Esophagus squamous epithelium (tissue), 5 donors: ENCODE measurements around the gene RET. TPM values are rescaled to one million over a fixed set of nuclear protein-coding genes. Genes with fewer than 3 reads are reported as not detected.

ENCODE experiments used
- DNase-seq: peaks from one replicate; lab custom pipeline; 2025; lab: John Stamatoyannopoulos, UW
- H3K27ac ChIP-seq, 4 donors: fragments of 200-600 bp; sonication (generic); one replicate each; pipeline ENCODE4 v1.5.1; 2016 to 2019; ENCODE audit warnings: mild to moderate bottlenecking in 1 of 4
- H3K27me3 ChIP-seq, 4 donors: fragments of 200-600 bp; sonication (generic); 1 replicate in 3 of 4; 2 replicates in 1 of 4; pipeline versions ENCODE4 v1.5.1 to v1.6.0; 2017 to 2021; ENCODE audit warnings: antibody characterized with exemption in 1 of 4
- H3K36me3 ChIP-seq, 3 donors: fragments of 200-600 bp; sonication (generic); one replicate each; pipeline ENCODE4 v1.5.1; 2016 to 2019
- H3K4me1 ChIP-seq, 3 donors: fragments of 200-600 bp; sonication (generic); one replicate each; pipeline ENCODE4 v1.5.1; 2017 to 2019
- H3K4me3 ChIP-seq, 4 donors: fragments of 200-600 bp; sonication (generic); 1 replicate in 3 of 4; 2 replicates in 1 of 4; pipeline ENCODE4 v1.5.1; 2016 to 2019; ENCODE audit warnings: mild to moderate bottlenecking in 2 of 4, moderate library complexity in 1 of 4
- H3K9me3 ChIP-seq, 3 donors: fragments of 200-600 bp; sonication (generic); one replicate each; pipeline ENCODE4 v1.5.1; 2016 to 2019
- POLR2A ChIP-seq, 4 donors: fragments of 450-650 bp; IDR thresholded peaks; one replicate each; pipeline ENCODE4 v1.6.1; 2017; ENCODE audit warnings: antibody characterized with exemption in 4 of 4, mild to moderate bottlenecking in 4 of 4, moderate library complexity in 3 of 4
- WGBS, 2 donors: methylation state at CpG; one replicate each; pipeline ENCODE4 v1.1.5; 2018; 5-methylcytosine and 5-hydroxymethylcytosine counted together
- intact Hi-C: fragments of 100-400 bp; cut with DNase I; formaldehyde crosslinking; loops from one replicate; pipeline ENCODE4 v1.15.0; 2022
- total RNA-seq, 4 donors: library from RNA; depleted of rRNA; stranded (reverse); fragments of >200 nt; gene quantifications; one replicate each; pipeline ENCODE4 v1.1.0, GENCODE V29; 2016
- TF ChIP-seq, protein P1 (sequence below), 6 experiments: fragments of 450-650 bp in 4 of 6; fragments of 200-600 bp in 2 of 6; sonication (generic) in 2 of 6; IDR thresholded peaks; one replicate each; pipeline ENCODE4 v1.5.1; 2016 to 2019; ENCODE audit warnings: antibody characterized with exemption in 6 of 6, mild to moderate bottlenecking in 4 of 6, moderate library complexity in 4 of 6
- donor health status: DM: yes; HTN: yes; CAD: no.

The RET gene
- total RNA-seq, 4 donors from 2014 or later: 0.04 to 0.19 (median 0.11) TPM

DNA sequence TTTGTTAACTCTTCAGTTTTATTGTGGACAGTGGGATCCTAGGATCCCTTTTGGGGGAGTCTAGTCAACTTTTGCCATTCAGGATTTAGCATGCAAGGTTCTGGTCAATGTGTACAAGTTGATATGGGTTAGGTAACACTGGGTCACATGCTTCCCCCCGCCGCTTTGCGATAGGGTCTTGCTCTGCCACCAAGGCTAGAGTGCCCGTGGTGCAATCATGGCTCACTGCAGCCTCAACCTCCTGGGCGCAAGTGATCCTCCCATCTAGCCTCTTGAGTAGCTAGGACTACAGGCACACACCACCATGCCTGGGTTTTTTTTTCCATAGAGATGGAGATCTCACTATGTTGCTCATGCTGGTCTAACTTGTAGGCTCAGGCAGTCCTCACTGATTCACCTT lies 58.2 kb downstream of the RET start:
- TF ChIP-seq POLR2A (IDR thresholded peaks at IDR 0.05): no peak
- TF ChIP-seq, protein P1, sequence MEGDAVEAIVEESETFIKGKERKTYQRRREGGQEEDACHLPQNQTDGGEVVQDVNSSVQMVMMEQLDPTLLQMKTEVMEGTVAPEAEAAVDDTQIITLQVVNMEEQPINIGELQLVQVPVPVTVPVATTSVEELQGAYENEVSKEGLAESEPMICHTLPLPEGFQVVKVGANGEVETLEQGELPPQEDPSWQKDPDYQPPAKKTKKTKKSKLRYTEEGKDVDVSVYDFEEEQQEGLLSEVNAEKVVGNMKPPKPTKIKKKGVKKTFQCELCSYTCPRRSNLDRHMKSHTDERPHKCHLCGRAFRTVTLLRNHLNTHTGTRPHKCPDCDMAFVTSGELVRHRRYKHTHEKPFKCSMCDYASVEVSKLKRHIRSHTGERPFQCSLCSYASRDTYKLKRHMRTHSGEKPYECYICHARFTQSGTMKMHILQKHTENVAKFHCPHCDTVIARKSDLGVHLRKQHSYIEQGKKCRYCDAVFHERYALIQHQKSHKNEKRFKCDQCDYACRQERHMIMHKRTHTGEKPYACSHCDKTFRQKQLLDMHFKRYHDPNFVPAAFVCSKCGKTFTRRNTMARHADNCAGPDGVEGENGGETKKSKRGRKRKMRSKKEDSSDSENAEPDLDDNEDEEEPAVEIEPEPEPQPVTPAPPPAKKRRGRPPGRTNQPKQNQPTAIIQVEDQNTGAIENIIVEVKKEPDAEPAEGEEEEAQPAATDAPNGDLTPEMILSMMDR (IDR thresholded peaks at IDR 0.05): no peak
- Histone ChIP-seq H3K4me1 (peaks cover 8 to 32% (median 15%) of the 10 kb centered on the region in 3 donors), H3K36me3 (no peaks in the 10 kb centered on the region), H3K4me3 (no peak overlapping the region), H3K27ac (no peak overlapping the region), H3K27me3 (no peaks in the 10 kb centered on the region), H3K9me3 (no peaks in the 10 kb centered on the region)
- WGBS, 2 donors: 91 to 100% methylated on average over 4 to 5 of the region's 5 CpGs
- DNase-seq: no peak
- intact Hi-C loops: no loop called here

- 74 to 88% methylated on average over 2 of the region's 2 CpGs for WGBS, 2 donors
- Histone ChIP-seq H3K4me1 (peaks cover 8 to 38% (median 15%) of the 10 kb centered on the region in 3 donors), H3K4me3 (no peak overlapping the region), H3K27ac (no peak overlapping the region), H3K27me3 (no peaks in the 10 kb centered on the region), H3K9me3 (no peaks in the 10 kb centered on the region), H3K36me3 (no peaks in the 10 kb centered on the region)
- no peak for DNase-seq
- intact Hi-C loops: no loop called here
- no peak for TF ChIP-seq POLR2A (IDR thresholded peaks at IDR 0.05)
- TF ChIP-seq, protein P1 (IDR thresholded peaks at IDR 0.05): no peak
These were observed 58.8 kb downstream of the RET start for GRCh38 chr10:43135656-43136055.

DNA sequence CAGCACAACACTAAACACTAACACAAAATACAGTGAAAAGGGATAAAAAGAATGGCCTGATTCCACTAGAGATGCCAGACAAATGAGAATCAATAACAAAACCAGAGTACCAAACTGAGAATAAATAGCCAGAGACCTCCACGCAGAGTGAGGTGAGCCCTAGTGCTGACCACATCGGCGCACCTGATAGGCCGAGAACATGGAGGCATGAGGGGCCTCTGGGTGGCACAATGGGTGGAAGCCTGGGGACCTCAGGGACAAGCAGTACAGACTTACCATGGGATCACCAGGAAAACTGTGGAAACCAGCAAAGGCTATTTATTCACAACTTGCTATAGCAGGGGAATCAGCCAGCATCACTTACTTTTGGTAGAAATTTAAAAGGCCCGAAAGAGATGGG lies 59.6 kb downstream of the RET start:
- no peaks in the 10 kb centered on the region for H3K9me3 ChIP-seq
- H3K27me3 ChIP-seq: no peaks in the 10 kb centered on the region
- no peak overlapping the region for H3K27ac ChIP-seq
- intact Hi-C loops: no loop called here
- WGBS, 2 donors: 93 to 95% methylated on average over 5 of the region's 5 CpGs
- no peak overlapping the region for H3K4me3 ChIP-seq
- H3K36me3 ChIP-seq: no peaks in the 10 kb centered on the region
- TF ChIP-seq, protein P1 (IDR thresholded peaks at IDR 0.05): no peak
- no peak for TF ChIP-seq POLR2A (IDR thresholded peaks at IDR 0.05)
- H3K4me1 ChIP-seq: peaks cover 8 to 44% (median 19%) of the 10 kb centered on the region in 3 donors
- DNase-seq: no peak

GRCh38 chr10:43136995-43137716 lies 60.3 kb downstream of the RET start:
- Histone ChIP-seq H3K4me1 (peaks cover 8 to 51% (median 19%) of the 10 kb centered on the region in 3 donors), H3K9me3 (no peaks in the 10 kb centered on the region), H3K27me3 (no peaks in the 10 kb centered on the region), H3K36me3 (no peaks in the 10 kb centered on the region), H3K4me3 (peak overlapping the region; percentile 81 to 97 (median 90)), H3K27ac (peak overlapping the region; percentile 89 to 99 (median 95))
- DNase-seq: no peak
- WGBS, 2 donors: 33 to 38% methylated on average over 27 of the region's 27 CpGs
- intact Hi-C loops: no loop called here
- no peak for TF ChIP-seq POLR2A (IDR thresholded peaks at IDR 0.05)
- TF ChIP-seq, protein P1 (IDR thresholded peaks at IDR 0.05): no peak

- H3K27me3 ChIP-seq: no peaks in the 10 kb centered on the region
- WGBS, 2 donors: 0 to 3% methylated on average over 9 to 10 of the region's 30 CpGs
- H3K4me1 ChIP-seq: peaks cover 8 to 56% (median 19%) of the 10 kb centered on the region in 3 donors
- no peak for TF ChIP-seq POLR2A (IDR thresholded peaks at IDR 0.05)
- TF ChIP-seq, protein P1 (IDR thresholded peaks at IDR 0.05): no peak
- peak overlapping the region; percentile 81 to 97 (median 90) for H3K4me3 ChIP-seq
- no peaks in the 10 kb centered on the region for H3K9me3 ChIP-seq
- peak overlapping the region; percentile 89 to 99 (median 95) for H3K27ac ChIP-seq
- intact Hi-C loops: no loop called here
- DNase-seq: no peak
- no peaks in the 10 kb centered on the region for H3K36me3 ChIP-seq
These were observed 60.8 kb downstream of the RET start for GRCh38 chr10:43137717-43138020.
